ENCODE results near the gene SMURF1.

SMURF1 gene

DNA sequence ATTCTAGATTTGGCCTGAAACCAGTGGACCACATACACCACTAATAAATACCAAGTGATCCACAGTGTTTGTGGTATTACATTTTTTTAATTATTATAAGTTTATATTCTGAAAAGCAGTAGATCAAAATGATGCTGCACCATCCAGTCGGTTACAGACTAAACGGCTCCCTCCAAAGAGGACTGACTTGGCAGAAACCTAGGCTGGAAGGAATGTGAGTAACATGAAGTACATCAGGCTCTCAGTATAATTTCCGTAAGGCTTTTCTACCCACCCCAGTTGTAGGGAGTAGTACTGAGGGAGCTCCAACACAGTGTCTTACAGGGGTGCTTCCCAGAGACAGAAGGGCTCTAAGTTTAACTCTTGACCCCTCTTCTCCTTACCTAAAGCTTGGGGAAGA lies 146.1 kb downstream of the SMURF1 start:
- no peak overlapping the region for H3K4me3 ChIP-seq (ENCODE audit: low read depth, low read length)
- TF ChIP-seq, protein P1, sequence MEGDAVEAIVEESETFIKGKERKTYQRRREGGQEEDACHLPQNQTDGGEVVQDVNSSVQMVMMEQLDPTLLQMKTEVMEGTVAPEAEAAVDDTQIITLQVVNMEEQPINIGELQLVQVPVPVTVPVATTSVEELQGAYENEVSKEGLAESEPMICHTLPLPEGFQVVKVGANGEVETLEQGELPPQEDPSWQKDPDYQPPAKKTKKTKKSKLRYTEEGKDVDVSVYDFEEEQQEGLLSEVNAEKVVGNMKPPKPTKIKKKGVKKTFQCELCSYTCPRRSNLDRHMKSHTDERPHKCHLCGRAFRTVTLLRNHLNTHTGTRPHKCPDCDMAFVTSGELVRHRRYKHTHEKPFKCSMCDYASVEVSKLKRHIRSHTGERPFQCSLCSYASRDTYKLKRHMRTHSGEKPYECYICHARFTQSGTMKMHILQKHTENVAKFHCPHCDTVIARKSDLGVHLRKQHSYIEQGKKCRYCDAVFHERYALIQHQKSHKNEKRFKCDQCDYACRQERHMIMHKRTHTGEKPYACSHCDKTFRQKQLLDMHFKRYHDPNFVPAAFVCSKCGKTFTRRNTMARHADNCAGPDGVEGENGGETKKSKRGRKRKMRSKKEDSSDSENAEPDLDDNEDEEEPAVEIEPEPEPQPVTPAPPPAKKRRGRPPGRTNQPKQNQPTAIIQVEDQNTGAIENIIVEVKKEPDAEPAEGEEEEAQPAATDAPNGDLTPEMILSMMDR (IDR thresholded peaks at IDR 0.05; ENCODE audit: low read depth, low read length): no peak

DNA sequence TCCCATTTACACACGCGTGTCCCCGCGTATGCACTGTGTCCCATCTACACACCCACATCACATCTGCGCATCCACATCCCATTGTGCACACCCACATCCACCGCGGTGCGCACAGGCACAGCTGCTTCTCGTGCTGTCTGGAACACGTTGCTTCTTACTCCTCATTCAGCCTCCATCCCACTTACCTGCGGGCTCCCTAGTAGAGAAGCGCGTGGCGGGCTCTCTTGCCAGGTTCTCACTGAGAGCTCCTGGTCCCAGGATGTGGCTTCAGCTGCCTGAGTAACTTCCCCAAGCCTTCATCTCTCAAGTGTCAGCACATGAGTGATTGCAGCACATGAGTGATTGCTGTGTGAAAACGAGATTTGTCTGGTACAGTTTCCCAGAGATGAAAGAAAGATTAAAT lies 147.8 kb downstream of the SMURF1 start:
- no peak overlapping the region for H3K4me3 ChIP-seq (ENCODE audit: low read depth, low read length)
- TF ChIP-seq, protein P1 (IDR thresholded peaks at IDR 0.05; ENCODE audit: low read depth, low read length): no peak

DNA sequence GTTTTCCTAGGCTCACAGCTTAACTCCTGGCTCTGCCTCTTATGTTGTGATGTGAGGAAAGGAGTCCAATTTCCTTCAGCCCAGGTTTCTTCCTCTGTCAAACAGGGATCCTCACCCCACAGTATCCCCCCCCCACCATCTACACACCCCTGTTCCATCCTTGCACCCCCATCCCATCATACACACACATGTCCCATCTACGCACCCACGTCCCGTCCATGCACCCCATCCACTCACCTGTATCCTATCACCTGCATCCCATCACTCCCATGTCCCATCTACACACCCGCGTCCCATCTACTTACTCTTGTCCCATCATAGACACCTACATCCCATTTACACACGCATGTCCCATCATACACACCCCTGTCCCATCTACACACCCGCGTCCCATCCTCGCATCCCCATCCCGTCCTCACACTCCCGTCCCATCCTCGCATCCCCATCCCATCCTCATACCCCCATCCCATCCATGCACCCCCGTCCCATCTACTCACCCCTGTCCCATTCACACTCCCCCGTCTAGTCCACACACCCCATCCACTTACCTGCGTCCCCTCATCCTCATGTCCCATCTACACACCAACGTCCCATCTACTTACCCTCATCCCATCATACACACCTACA lies 148.3 kb downstream of the SMURF1 start:
- H3K4me3 ChIP-seq (ENCODE audit: low read depth, low read length): no peak overlapping the region

DNA sequence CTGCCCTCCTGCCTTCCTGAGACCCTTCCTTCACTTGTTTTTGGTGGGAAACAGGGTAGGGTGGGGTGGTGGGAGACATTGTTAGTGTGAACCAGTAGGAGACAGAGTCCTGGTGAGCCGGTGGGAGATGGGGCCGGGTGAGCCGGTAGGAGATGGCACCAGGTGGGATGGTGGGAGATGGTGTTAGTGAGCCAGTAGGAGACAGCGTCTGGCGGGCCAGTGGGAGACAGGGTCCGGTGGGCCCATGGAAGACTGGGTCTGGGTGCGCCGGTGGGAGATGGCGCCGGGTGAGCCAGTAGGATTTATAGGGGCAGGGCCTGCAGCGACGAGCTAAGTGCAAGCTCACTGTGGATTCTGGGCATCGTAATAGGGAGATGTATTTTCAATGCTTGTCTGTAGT lies 148.8 kb downstream of the SMURF1 start:
- TF ChIP-seq, protein P1 (IDR thresholded peaks at IDR 0.05; ENCODE audit: low read depth, low read length): no peak
- H3K4me3 ChIP-seq (ENCODE audit: low read depth, low read length): no peak overlapping the region

More for the DNA sequence above, 148.3 kb downstream of the SMURF1 start:
- TF ChIP-seq, protein P1 (IDR thresholded peaks at IDR 0.05; ENCODE audit: low read depth, low read length): no peak

DNA sequence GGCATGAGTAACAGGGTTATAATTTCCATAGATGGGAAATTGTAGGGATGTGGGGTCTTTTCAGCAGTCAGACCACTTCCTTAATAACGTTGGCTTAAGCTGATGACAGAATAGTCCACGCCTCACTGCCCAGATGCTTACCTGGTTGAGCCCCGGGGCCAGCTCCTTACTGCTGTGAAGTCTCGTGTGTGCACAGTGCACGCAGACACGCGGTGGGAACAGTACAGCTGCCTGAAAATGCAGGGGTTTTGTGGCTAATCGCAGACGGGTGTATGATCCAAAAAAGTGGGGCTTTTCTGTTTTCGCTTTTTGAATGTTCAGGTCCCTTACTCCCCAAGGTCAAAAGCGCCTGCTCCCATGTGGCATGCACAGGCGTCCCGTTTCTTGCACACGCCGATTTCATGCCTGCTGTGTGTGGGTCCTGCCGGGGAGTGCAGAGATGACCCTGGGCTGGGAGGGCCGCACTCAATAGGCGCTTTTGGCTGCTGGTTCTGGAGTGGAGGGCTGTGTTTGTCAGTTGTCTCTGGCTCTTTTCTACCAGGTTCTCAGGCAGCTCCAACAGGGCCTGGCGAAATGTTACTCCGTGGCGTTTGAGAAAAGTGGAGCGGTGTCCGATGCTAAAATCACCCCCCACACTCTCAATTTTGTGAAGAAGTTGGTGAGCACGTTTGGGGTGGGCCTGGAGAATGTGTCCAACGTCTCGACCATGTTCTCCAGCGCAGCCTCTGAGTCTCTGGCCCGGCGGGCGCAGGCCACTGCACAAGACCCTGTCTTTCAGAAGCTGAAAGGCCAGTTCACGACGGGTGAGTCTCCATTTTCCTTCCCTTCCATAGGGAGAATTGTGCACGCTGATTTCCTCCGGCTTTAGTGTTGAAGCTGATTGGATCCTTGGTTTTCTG lies 149.6 kb downstream of the SMURF1 start:
- TF ChIP-seq, protein P1 (IDR thresholded peaks at IDR 0.05; ENCODE audit: low read depth, low read length): no peak
- no peak overlapping the region for H3K4me3 ChIP-seq (ENCODE audit: low read depth, low read length)

DNA sequence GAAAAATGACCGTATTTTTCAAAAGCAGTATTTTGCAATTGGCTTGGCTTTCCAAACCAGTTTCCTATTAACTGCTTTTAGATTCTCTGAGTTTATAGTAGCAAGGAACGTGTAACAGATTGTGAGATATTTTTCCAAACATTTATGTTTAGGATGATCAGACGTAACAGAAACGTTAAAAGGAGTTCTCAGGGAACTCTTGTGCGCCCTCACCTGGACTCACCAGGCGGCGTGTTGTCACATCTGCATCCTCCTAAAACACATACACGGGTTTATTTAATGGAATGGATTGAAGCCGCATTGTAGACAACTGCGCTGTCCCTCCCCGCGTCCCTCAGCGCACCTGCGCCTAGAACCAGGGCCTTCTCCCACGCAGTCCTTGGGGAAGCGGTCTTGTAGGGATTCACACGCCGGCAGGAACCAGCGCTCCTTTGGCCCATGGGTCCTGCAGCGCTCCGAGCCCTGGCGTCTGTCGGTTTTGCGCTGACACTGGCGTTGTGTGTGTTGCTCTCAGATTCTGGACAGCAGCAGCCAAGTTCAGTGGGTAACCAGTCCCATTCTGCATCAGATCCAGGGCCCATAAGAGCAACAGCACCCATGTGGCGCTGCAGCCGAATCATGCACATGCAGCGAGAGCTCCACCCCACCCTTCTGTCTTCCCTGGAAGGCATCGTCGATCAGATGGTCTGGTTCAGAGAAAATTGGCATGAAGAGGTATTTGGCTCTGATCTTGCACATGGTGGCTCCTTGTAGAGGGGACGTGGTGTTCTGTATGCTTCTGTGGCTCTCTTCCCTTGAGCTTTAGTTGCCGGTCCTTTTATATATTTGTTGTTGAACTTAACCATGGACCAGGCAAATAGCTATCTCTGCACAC lies 150.6 kb downstream of the SMURF1 start:
- H3K4me3 ChIP-seq (ENCODE audit: low read depth, low read length): no peak overlapping the region
- TF ChIP-seq, protein P1 (IDR thresholded peaks at IDR 0.05; ENCODE audit: low read depth, low read length): no peak

Measured in WI38 (cell line).